ENCODE data around the gene PRDM16. TPM values are rescaled to one million over a fixed set of nuclear protein-coding genes. Genes with fewer than 3 reads are reported as not detected.

The PRDM16 gene
- polyA plus RNA-seq, 2 of the 4 experiments (the other 2 are of a cell fraction), result 0.03 to 0.35 TPM

- ATAC-seq (no peak), FAIRE-seq (no peak), DNase-seq (ENCODE audit: low read depth in 1 of 2, low spot score in 1 of 2) (no peak)
- Histone ChIP-seq H3K4me2 (no peak overlapping the region), H3K4me1 (no peaks in the 10 kb centered on the region), H3K27ac (no peak overlapping the region), H3K4me3 (no peak overlapping the region), H3K9me3 (no peaks in the 10 kb centered on the region)
- 62% methylated on average over 14 of the region's 21 CpGs for WGBS (ENCODE audit: missing lambda C conversion rate)
- TF ChIP-seq RNF2 (IDR thresholded peaks at IDR 0.05; ENCODE audit: borderline replicate concordance, low read depth) (no peak), HMGXB4 (CRISPR knock-in tag; IDR thresholded peaks at IDR 0.05; ENCODE audit: borderline replicate concordance) (no peak), EP300 (IDR thresholded peaks at IDR 0.05) (no peak), EHF (CRISPR knock-in tag; IDR thresholded peaks at IDR 0.05) (no peak), TFCP2L1 (CRISPR knock-in tag; IDR thresholded peaks at IDR 0.05) (no peak), HOXA7 (CRISPR knock-in tag; IDR thresholded peaks at IDR 0.05) (no peak), POLR2A (IDR thresholded peaks at IDR 0.05; ENCODE audit: low read length) (no peak), REST (IDR thresholded peaks at IDR 0.05) (no peak)
- TF ChIP-seq, protein P1, sequence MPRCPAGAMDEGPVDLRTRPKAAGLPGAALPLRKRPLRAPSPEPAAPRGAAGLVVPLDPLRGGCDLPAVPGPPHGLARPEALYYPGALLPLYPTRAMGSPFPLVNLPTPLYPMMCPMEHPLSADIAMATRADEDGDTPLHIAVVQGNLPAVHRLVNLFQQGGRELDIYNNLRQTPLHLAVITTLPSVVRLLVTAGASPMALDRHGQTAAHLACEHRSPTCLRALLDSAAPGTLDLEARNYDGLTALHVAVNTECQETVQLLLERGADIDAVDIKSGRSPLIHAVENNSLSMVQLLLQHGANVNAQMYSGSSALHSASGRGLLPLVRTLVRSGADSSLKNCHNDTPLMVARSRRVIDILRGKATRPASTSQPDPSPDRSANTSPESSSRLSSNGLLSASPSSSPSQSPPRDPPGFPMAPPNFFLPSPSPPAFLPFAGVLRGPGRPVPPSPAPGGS (IDR thresholded peaks at IDR 0.05), result no peak
- TF ChIP-seq, protein P2, sequence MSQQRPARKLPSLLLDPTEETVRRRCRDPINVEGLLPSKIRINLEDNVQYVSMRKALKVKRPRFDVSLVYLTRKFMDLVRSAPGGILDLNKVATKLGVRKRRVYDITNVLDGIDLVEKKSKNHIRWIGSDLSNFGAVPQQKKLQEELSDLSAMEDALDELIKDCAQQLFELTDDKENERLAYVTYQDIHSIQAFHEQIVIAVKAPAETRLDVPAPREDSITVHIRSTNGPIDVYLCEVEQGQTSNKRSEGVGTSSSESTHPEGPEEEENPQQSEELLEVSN (IDR thresholded peaks at IDR 0.05; ENCODE audit: borderline replicate concordance, low read depth), result no peak
- ChIA-PET CTCF (interaction anchor here (0.6 kb wide), 1 partner anchor 195 kb away, joined by 3 read pairs; no protein-coding TSS in a partner anchor), POLR2A (no interaction called here)
These were observed 257.7 kb downstream of the PRDM16 start for GRCh38 chr1:3326516-3327388.

GRCh38 chr1:3327389-3327702 is 258.3 kb downstream of the PRDM16 start:
- H3K4me1 ChIP-seq, result no peaks in the 10 kb centered on the region
- DNase-seq (ENCODE audit: low read depth in 1 of 2, low spot score in 1 of 2) (no peak), FAIRE-seq (no peak), ATAC-seq (no peak)
- TF ChIP-seq PHF8 (IDR thresholded peaks at IDR 0.05; ENCODE audit: borderline replicate concordance, low read depth), result no peak
- POLR2A ChIA-PET, result no interaction called here
- 67% methylated on average over 4 of the region's 15 CpGs for WGBS (ENCODE audit: missing lambda C conversion rate)
- H3K27ac ChIP-seq, result no peak overlapping the region
- no peaks in the 10 kb centered on the region for H3K9me3 ChIP-seq
- no peak overlapping the region for H3K4me3 ChIP-seq
- H3K4me2 ChIP-seq, result no peak overlapping the region
- CTCF ChIA-PET, result interaction anchor here (0.6 kb wide), 1 partner anchor 196 kb away, joined by 3 read pairs; no protein-coding TSS in a partner anchor

DNA sequence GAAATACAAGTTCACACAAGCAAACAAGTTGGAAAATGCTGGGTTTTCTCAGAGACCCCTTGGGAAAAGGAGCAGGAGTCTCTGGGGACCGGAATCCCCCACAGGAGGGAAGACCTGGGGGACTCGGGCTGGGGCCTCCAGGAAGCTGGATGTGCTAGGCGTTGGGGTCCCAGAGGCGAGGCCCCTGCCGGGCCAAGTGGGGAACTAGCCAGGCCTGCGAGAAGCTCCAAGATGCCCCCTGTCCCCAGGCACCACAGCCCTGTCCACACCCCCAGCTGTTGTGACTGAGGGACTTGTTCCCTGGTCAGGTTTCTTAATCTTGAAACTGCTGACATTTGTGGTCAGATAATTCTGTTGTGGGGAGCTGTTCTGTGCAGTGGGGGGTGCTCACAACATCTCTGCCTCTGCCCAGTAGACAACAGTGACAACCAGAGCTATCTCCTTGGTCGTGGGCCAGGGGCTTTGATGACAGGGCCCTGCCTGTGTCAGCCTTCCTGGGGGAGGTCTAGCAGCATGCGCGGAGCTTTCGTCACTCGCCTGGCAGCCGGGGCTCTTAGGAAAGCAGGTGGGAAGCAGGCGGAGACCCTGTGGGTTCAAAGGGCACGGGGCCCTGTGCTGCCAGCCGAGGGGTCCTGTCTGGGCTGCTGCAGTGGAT is 259.1 kb downstream of the PRDM16 start:
- WGBS (ENCODE audit: missing lambda C conversion rate), result 28% methylated on average over 4 of the region's 15 CpGs
- H3K4me1 ChIP-seq, result no peaks in the 10 kb centered on the region
- FAIRE-seq, result no peak
- ChIA-PET POLR2A (no interaction called here), CTCF (no interaction called here)
- no peak for DNase-seq (ENCODE audit: low read depth in 1 of 2, low spot score in 1 of 2)
- H3K4me3 ChIP-seq, result no peak overlapping the region
- ATAC-seq, result no peak
- H3K4me2 ChIP-seq, result no peak overlapping the region
- no peak overlapping the region for H3K27ac ChIP-seq
- no peaks in the 10 kb centered on the region for H3K9me3 ChIP-seq
- TF ChIP-seq FOXS1 (CRISPR knock-in tag; IDR thresholded peaks at IDR 0.05), result no peak
- no peak for TF ChIP-seq TFCP2L1 (CRISPR knock-in tag; IDR thresholded peaks at IDR 0.05)
- TF ChIP-seq, protein P3, sequence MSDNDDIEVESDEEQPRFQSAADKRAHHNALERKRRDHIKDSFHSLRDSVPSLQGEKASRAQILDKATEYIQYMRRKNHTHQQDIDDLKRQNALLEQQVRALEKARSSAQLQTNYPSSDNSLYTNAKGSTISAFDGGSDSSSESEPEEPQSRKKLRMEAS (IDR thresholded peaks at IDR 0.05), result no peak
- no peak for TF ChIP-seq NPAS2 (CRISPR knock-in tag; IDR thresholded peaks at IDR 0.05; ENCODE audit: borderline replicate concordance)
- no peak for TF ChIP-seq HEYL (CRISPR knock-in tag; IDR thresholded peaks at IDR 0.05)
- no peak for TF ChIP-seq RARB (CRISPR knock-in tag; IDR thresholded peaks at IDR 0.05)
- TF ChIP-seq EHF (CRISPR knock-in tag; IDR thresholded peaks at IDR 0.05), result no peak
- TF ChIP-seq CHD2 (IDR thresholded peaks at IDR 0.05; ENCODE audit: low read length, partially characterized antibody), result no peak
- TF ChIP-seq HMGXB4 (CRISPR knock-in tag; IDR thresholded peaks at IDR 0.05; ENCODE audit: borderline replicate concordance), result no peak
- TF ChIP-seq PHF8 (IDR thresholded peaks at IDR 0.05; ENCODE audit: borderline replicate concordance, low read depth), result no peak
- TF ChIP-seq ATOH8 (CRISPR knock-in tag; IDR thresholded peaks at IDR 0.05; ENCODE audit: low read depth), result no peak
- no peak for TF ChIP-seq ZNF302 (CRISPR knock-in tag; IDR thresholded peaks at IDR 0.05)

All from A549 (cell line).